Renal cortical epithelial cell (primary cell): ENCODE results near the gene APOBEC3F. TPM values are rescaled to one million over a fixed set of nuclear protein-coding genes. Genes with fewer than 3 reads are reported as not detected.
"Not testable (repeated sequence)": the region's sequence is repeated elsewhere in the genome, so short reads cannot be mapped to it uniquely, and the experiment has no call there.

ENCODE experiments used
- DNase-seq: peaks from one replicate; pipeline ENCODE4 v3.0.0-alpha.2; 2011; ENCODE audit warnings: low read depth
- total RNA-seq: library from RNA; depleted of rRNA; stranded (reverse); fragments of >200 nt; gene quantifications from 2 replicates; pipeline ENCODE4 v1.2.3, GENCODE V29; 2014

APOBEC3F gene
- total RNA-seq = 4.2 and 4.7 TPM in 2 replicates

DNA sequence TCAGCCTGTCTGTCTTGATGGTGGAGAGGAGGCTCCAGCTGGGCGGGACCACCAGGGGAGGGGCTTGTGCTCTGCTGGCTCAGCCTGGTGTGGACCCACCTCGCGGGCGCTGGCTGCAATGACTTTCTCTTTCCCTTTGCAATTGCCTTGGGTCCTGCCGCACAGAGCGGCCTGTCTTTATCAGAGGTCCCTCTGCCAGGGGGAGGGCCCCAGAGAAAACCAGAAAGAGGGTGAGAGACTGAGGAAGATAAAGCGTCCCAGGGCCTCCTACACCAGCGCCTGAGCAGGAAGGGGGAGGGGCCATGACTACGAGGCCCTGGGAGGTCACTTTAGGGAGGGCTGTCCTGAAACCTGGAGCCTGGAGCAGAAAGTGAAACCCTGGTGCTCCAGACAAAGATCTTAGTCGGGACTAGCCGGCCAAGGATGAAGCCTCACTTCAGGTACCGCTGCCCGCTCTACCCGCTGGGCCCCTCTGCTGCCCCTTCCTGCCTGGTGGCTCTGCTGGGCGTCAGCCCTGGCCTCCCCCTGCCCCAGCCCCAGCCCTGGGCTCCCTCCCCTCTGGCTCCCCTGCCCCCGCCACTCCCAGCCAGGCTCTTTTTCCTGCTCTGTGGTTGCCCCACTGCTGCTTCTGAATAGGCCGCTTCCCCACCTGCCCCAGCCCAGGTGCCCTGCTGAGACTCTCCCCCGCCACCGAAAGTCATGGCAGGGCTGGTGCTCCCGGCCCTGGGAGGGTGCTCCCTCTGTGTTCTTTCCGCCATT is at the start of gene APOBEC3F:
TSS of gene APOBEC3F (plus strand) at position 327 of the 759 bp plus-strand sequence. CDS start at position 424, 97 bp downstream.
- peak; percentile 44 for DNase-seq

DNA sequence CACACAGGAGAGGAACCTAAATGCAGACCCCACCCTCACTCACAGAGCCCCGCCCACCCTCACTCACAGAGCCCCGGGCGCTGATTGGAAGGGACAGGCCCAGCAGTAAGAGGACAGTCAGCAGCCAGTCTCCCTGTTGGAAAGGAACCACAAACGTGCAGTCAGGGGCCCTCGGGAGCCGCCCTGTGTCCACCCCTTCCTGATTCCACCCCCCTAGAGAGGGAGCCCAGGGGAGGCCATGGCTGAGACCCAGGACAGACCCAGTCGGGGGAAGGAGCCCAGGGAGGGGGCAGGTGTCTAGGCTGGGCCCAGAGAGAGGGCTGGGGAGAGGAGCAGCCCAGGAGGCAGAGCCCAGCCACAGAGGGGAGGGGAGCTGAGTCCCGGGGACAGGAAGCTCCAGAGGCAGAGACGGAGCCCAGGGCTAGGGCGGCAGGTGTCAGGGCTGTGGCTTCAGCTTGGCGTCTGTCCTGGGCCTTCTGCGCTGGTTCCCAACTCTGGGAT is 47.7 kb upstream of the APOBEC3F start:
- DNase-seq = not testable (repeated sequence)

GRCh38 chr22:38996105-38996504 is 44.6 kb upstream of the APOBEC3F start:
- no peak for DNase-seq

GRCh38 chr22:38997518-38997917 is 43.1 kb upstream of the APOBEC3F start:
- DNase-seq = no peak

- peak; percentile 80 for DNase-seq
These were observed 37.5 kb upstream of the APOBEC3F start for GRCh38 chr22:39003165-39003638.

GRCh38 chr22:39007177-39007576 is 33.5 kb upstream of the APOBEC3F start:
- DNase-seq = no peak

DNA sequence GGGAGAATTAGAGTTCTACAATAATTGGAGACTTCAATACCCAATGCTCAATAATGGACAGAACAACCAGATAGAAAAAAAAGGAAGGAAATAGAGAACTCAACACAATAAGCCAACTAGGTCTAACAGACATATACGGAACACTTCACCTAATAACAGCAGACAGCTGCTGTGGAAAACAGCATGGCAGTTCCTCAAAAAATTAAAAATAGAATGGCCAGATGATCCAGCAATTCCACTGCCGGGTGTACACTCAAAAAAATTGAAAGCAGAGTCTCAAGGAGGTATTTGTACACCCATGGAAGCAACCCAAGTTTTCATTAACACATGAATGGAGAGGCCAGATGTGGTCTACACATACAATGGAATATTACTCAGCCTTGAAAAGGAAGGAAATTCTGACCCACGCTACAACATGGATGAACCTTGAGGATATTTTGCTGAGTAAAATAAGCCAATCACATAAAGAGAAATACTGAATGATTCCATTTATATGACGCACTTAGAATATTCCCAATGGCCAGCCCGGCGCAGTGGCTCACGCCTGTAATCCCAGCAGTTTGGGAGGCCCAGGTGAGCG is 32.3 kb upstream of the APOBEC3F start:
- DNase-seq = not testable (repeated sequence)

GRCh38 chr22:39010946-39011345 is 29.7 kb upstream of the APOBEC3F start:
- DNase-seq = no peak

DNA sequence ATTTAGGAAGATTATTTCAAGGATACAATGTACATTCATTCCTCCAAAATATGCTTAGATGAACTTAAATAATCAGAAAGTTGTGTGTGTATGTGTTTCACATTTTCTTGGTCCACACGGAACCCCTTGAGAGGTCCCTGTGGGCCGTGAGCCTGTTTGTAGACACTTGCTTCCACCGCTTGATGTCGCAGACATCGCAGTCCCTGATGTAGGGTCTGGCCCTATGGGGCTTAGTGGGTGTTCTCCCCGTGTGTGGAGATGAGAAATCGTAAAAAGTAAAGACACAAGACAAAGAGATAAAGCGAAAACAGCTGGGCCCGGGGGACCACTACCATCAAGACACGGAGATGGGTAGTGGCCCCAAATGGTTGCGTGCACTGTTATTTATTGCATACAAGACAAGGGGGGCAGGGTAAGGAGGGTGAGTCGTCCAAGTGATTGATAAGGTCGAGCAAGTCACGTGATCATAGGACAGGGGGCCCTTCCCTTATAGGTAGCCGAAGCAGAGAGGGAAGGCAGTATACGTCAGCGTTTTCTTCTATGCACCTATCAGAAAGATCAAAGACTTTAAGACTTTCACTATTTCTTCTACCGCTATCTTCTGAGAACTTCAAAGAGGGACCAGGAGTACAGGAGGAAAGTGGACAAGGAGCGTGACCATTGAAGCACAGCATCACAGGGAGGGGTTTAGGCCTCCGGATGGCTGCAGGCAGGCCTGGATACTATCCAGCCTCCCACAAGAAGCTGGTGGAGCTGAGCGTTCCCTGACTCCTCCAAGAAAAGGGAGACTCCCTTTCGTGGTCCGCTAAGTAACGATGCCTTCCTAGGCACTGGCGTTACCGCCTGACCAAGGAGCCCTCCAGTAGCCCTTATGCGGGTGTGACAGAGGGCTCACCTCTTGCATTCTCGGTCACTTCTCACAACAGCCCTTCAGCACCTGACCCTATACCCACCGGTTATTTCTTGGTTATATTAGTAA is 27.8 kb upstream of the APOBEC3F start:
- peak; percentile 14 for DNase-seq

- DNase-seq = not testable (repeated sequence)
These were observed 27.1 kb upstream of the APOBEC3F start for GRCh38 chr22:39013561-39013941.

- DNase-seq = peak; percentile 79
These were observed 26.5 kb upstream of the APOBEC3F start, which contains the start of gene APOBEC3C for GRCh38 chr22:39013942-39014722. TSS of gene APOBEC3C (plus strand) at chr22:39014257. CDS start at chr22:39014363, 106 bp downstream.

- not testable (repeated sequence) for DNase-seq
These were observed 25.9 kb upstream of the APOBEC3F start for GRCh38 chr22:39014723-39015121.

- DNase-seq = no peak
These were observed 24.1 kb upstream of the APOBEC3F start for GRCh38 chr22:39016592-39016991.

GRCh38 chr22:39017596-39018365 is 22.9 kb upstream of the APOBEC3F start:
- DNase-seq = no peak

GRCh38 chr22:39020021-39020651 is 20.5 kb upstream of the APOBEC3F start:
- DNase-seq = peak; percentile 4

GRCh38 chr22:39021552-39022250 is 19.0 kb upstream of the APOBEC3F start:
- DNase-seq = no peak

GRCh38 chr22:39024519-39025308 is 15.9 kb upstream of the APOBEC3F start:
- DNase-seq = no peak

- DNase-seq = no peak
These were observed 14.0 kb upstream of the APOBEC3F start for GRCh38 chr22:39026509-39027150.
